Endothelial cell of umbilical vein (primary cell): ENCODE data around the gene RNF213. TPM values are rescaled to one million over a fixed set of nuclear protein-coding genes. Genes with fewer than 3 reads are reported as not detected.

Experiments
- BruUV-seq: library from RNA; stranded (reverse); fragments of 400-500 nt; replicated peaks from 2 replicates; lab custom pipeline; 2021; lab: Mats Ljungman, UMichigan
- CTCF ChIA-PET: fragments of 300-600, 350-600 bp; sonication (Branson Sonifier 250); formaldehyde crosslinking; loops from one replicate; lab custom pipeline; 2021; ENCODE audit warnings: antibody characterized with exemption, inconsistent platforms; lab: Charles Lee
- POLR2A ChIA-PET: fragments of 300-600, 350-600 bp; sonication (Branson Sonifier 250); formaldehyde crosslinking; loops from one replicate; lab custom pipeline; 2021; ENCODE audit warnings: antibody characterized with exemption, inconsistent platforms; lab: Charles Lee
- DNase-seq: peaks from one replicate; pipeline ENCODE4 v3.0.0-alpha.2; 2011; ENCODE audit warnings: low read depth, low spot score
- FAIRE-seq: peaks from 2 replicates; lab custom pipeline; 2011; peaks lifted over from hg19 to GRCh38; lab: Jason Lieb, UNC
- H2AFZ ChIP-seq: 2 replicates; pipeline ENCODE4 v1.6.0; 2012; ENCODE audit warnings: low read depth, low read length, control low read depth, inconsistent platforms
- H3K27ac ChIP-seq: 2 replicates; pipeline ENCODE4 v1.5.1; 2011; ENCODE audit warnings: low read depth, mild to moderate bottlenecking, control low read depth, low read length, moderate library complexity; ENCODE audit not compliant: insufficient read depth
- H3K27me3 ChIP-seq, 2 experiments: 2 replicates each; pipeline versions ENCODE4 v1.6.0 to v1.6.1; 2011; ENCODE audit warnings: low read length in 2 of 2, mixed read lengths in 1 of 2; ENCODE audit not compliant: control insufficient read depth in 2 of 2, insufficient read depth in 2 of 2
- H3K36me3 ChIP-seq, 2 experiments: 2 replicates in 1 of 2; 3 replicates in 1 of 2; pipeline ENCODE4 v1.5.1; 2011; ENCODE audit warnings: low read length in 2 of 2, mild to moderate bottlenecking in 1 of 2, moderate library complexity in 1 of 2; ENCODE audit not compliant: control insufficient read depth in 2 of 2, insufficient read depth in 2 of 2; ENCODE audit errors: extremely low read depth in 1 of 2
- H3K4me1 ChIP-seq: 3 replicates; pipeline ENCODE4 v1.5.1; 2011; ENCODE audit warnings: mild to moderate bottlenecking, low read length; ENCODE audit not compliant: control insufficient read depth, insufficient read depth; ENCODE audit errors: extremely low read depth
- H3K4me2 ChIP-seq: 2 replicates; pipeline ENCODE4 v1.6.1; 2011; ENCODE audit warnings: low read length, control low read depth, mixed read lengths; ENCODE audit not compliant: insufficient read depth
- H3K4me3 ChIP-seq, 3 experiments: fragments of 200-600 bp in 1 of 3; sonication (generic), shearing (Covaris generic) in 1 of 3; replicated peaks in 1 of 3; 2 replicates each; pipeline ENCODE4 v1.5.1; 2011 to 2016; ENCODE audit warnings: control low read depth in 3 of 3, low read length in 3 of 3, mild to moderate bottlenecking in 2 of 3, inconsistent platforms in 1 of 3, low read depth in 1 of 3, moderate library complexity in 1 of 3; ENCODE audit not compliant: insufficient read depth in 1 of 3
- H3K79me2 ChIP-seq: 2 replicates; pipeline ENCODE4 v1.6.0; 2012; ENCODE audit warnings: low read length, inconsistent platforms; ENCODE audit not compliant: control insufficient read depth, insufficient read depth
- H3K9ac ChIP-seq: replicated peaks from 2 replicates; pipeline ENCODE3; 2011; ENCODE audit warnings: low read length, control low read depth; ENCODE audit not compliant: insufficient read depth; ENCODE audit errors: extremely low read depth
- H3K9me1 ChIP-seq: replicated peaks from 3 replicates; pipeline ENCODE4 v1.6.0; 2011; ENCODE audit warnings: mild to moderate bottlenecking, low read length; ENCODE audit not compliant: control insufficient read depth, insufficient read depth; ENCODE audit errors: extremely low read depth
- H3K9me3 ChIP-seq: replicated peaks from 2 replicates; pipeline ENCODE4 v1.5.1; 2012; ENCODE audit warnings: low read length, inconsistent platforms; ENCODE audit not compliant: control insufficient read depth, insufficient read depth
- H4K20me1 ChIP-seq: replicated peaks from 2 replicates; pipeline ENCODE3; 2011; ENCODE audit warnings: mild to moderate bottlenecking, low read length; ENCODE audit not compliant: control insufficient read depth, insufficient read depth; ENCODE audit errors: extremely low read depth
- CTCF ChIP-seq, 2 donors: IDR thresholded peaks; 1 replicate in 1 of 2; 2 replicates in 1 of 2; pipeline ENCODE4 v1.5.1; 2011; ENCODE audit warnings: low read length in 2 of 2, mild to moderate bottlenecking in 2 of 2, moderate library complexity in 2 of 2, control low read depth in 1 of 2, inconsistent platforms in 1 of 2, low read depth in 1 of 2; ENCODE audit not compliant: insufficient read depth in 1 of 2; ENCODE audit errors: extremely low read depth in 1 of 2
- FOS ChIP-seq: IDR thresholded peaks from 2 replicates; pipeline ENCODE4 v1.6.1; 2011; ENCODE audit warnings: mild to moderate bottlenecking, low read length, moderate library complexity, borderline replicate concordance; ENCODE audit not compliant: insufficient read depth
- GATA2 ChIP-seq: IDR thresholded peaks from 2 replicates; pipeline ENCODE4 v1.7.0; 2011; ENCODE audit warnings: low read depth, mild to moderate bottlenecking, moderate library complexity, mixed read lengths, low read length; ENCODE audit not compliant: insufficient read length, insufficient read depth
- JUN ChIP-seq: IDR thresholded peaks from 2 replicates; pipeline ENCODE4 v1.6.1; 2011; ENCODE audit warnings: borderline replicate concordance, low read depth; ENCODE audit not compliant: insufficient read length, insufficient read depth
- MAX ChIP-seq: IDR thresholded peaks from 2 replicates; pipeline ENCODE4 v1.6.1; 2011; ENCODE audit not compliant: insufficient read depth, insufficient read length
- POLR2A ChIP-seq: IDR thresholded peaks from 2 replicates; pipeline ENCODE4 v1.6.1; 2012; ENCODE audit warnings: low read depth, mild to moderate bottlenecking, control low read depth, low read length
- POLR2AphosphoS5 ChIP-seq: IDR thresholded peaks from 2 replicates; pipeline ENCODE4 v1.6.1; 2012; ENCODE audit warnings: low read depth, mild to moderate bottlenecking, control low read depth, low read length, moderate library complexity; ENCODE audit not compliant: insufficient read depth
- dilution Hi-C: fragments of 300-500 bp; cut with MboI; formaldehyde crosslinking; loops from one replicate; pipeline ENCODE4 v1.15.0; 2019; ENCODE audit warnings: low sequenced_read_pairs; ENCODE audit not compliant: extremely low pct_ligation_motif_present
- intact Hi-C: fragments of 100-400 bp; cut with micrococcal nuclease; formaldehyde crosslinking; loops from one replicate; pipeline ENCODE4 v1.10.0; 2022
- polyA plus RNA-seq, 4 experiments: library from polyadenylated mRNA; depleted of rRNA in 3 of 4; stranded (reverse) in 3 of 4; unstranded in 1 of 4; fragments of >200 nt; gene quantifications; 2 replicates each; pipeline versions ENCODE4 v1.2.1 to v1.2.3, GENCODE V29; 2011 to 2012; ENCODE audit warnings: missing spikeins in 1 of 4
- total RNA-seq: library from RNA; stranded (reverse); gene quantifications from 2 replicates; pipeline ENCODE4 v1.2.3, GENCODE V29; 2021

RNF213 gene
- total and polyA plus RNA-seq, 2 donors (not counting 3 experiments of a cell fraction or from before 2014, with no cell fraction given): 36.5 to 116 TPM

GRCh38 chr17:80320496-80320895, 59.8 kb downstream of the RNF213 start:
- no peak overlapping the region for H3K9ac ChIP-seq
- ChIA-PET CTCF (interaction anchor here (1.3 kb wide), 1 partner anchor 125 kb away, joined by 3 read pairs; no protein-coding TSS in a partner anchor), POLR2A (no interaction called here)
- no TSS peak for BruUV-seq
- no peaks in the 10 kb centered on the region for H3K79me2 ChIP-seq
- DNase-seq (no peak), FAIRE-seq (no peak)
- no peaks in the 10 kb centered on the region for H3K27me3 ChIP-seq
- H3K4me2 ChIP-seq: no peak overlapping the region
- H3K9me1 ChIP-seq: no peaks in the 10 kb centered on the region
- intact Hi-C loops (no loop called here), dilution Hi-C loops (no loop called here)
- no peak overlapping the region for H2AFZ ChIP-seq
- H4K20me1 ChIP-seq: no peaks in the 10 kb centered on the region
- TF ChIP-seq MAX (no peak), JUN (no peak), CTCF (IDR thresholded peaks at IDR 0.05; ENCODE audit: extremely low read depth in 1 of 2, insufficient read depth in 1 of 2, low read depth in 1 of 2, low read length in 2 of 2) (no peak), GATA2 (no peak), POLR2A (no peak), FOS (no peak), POLR2AphosphoS5 (no peak)
- H3K4me1 ChIP-seq: no peaks in the 10 kb centered on the region
- peaks cover 13 to 28% of the 10 kb centered on the region in 2 experiments for H3K36me3 ChIP-seq
- no peak overlapping the region for H3K27ac ChIP-seq
- no peak overlapping the region for H3K4me3 ChIP-seq
- H3K9me3 ChIP-seq: no peaks in the 10 kb centered on the region
